ENCODE measurements around the gene ARHGAP26. TPM values are rescaled to one million over a fixed set of nuclear protein-coding genes. Genes with fewer than 3 reads are reported as not detected.

ARHGAP26 gene
- polyA plus RNA-seq, 3 donors: 26.5 to 56.8 (median 28.7) TPM

DNA sequence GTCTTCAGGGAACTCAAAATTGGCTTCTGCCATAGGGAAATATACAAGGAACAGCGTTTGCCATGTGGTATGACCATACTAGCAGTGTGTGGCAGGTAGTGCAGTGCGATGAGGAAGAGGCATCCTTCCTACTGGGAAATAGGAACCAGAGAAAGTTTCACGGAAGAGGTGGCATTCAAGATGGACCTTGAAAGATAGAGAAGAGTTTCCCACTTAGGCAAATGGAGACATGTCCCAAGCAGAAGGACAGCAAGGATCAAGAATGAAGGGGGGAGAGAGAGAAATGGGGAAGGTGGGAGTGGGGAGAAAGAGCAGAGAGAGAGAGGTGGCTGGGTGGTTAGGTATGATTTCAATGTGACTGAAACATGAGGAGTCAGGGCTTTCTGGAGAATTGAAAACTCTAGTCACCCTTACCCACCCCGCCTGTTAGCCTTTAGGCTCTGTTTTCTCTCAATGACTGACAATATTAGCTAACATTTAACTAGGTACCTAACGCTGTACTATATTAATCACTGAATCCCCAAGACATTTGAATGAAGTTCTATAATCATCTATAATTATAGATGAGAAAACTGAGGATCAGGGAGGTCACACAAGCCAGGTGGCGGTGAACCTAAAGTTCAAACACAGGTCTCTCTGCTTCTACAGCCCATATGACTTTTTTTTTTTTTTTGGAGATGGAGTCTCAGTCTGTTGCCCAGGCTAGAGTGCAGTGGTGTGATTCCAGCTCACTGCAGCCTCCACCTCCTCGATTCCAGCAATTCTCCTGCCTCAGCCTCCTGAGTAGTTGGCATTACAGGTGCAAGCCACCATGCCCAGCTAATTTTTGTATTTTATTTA, 462.0 kb downstream of the ARHGAP26 start:
- Mint-ChIP-seq H3K36me3 (peaks cover 0 to 3% of the 10 kb centered on the region in 2 donors), H3K27ac (peak overlapping the region in 1 of 7 donors; percentile 13), H3K27me3 (ENCODE audit: low read depth in 3 of 3) (no peaks in the 10 kb centered on the region), H3K9me3 (peaks cover 0 to 3% (median 0%) of the 10 kb centered on the region in 7 donors), H3K4me1 (peaks cover 18% of the 10 kb centered on the region), H3K4me3 (no peak overlapping the region)
- Histone ChIP-seq H3K27me3 (ENCODE audit: control insufficient read depth in 2 of 2, insufficient read depth in 2 of 2, low read length in 2 of 2) (no peaks in the 10 kb centered on the region), H3K4me2 (replicated peaks; ENCODE audit: extremely low read depth, low read length, poor library complexity, severe bottlenecking) (no peak overlapping the region), H3K9ac (ENCODE audit: insufficient read depth, low read length, poor library complexity, severe bottlenecking) (no peak overlapping the region), H3K4me1 (ENCODE audit: control insufficient read depth in 1 of 2, insufficient read depth in 2 of 2, low read length in 2 of 2) (peaks cover 0 to 7% of the 10 kb centered on the region in 2 donors), H3K9me3 (replicated peaks in 1 of 2; ENCODE audit: control insufficient read depth in 1 of 2, insufficient read depth in 1 of 2, low read length in 2 of 2) (no peaks in the 10 kb centered on the region), H2AFZ (ENCODE audit: insufficient read depth, low read depth, low read length, poor library complexity, severe bottlenecking) (no peak overlapping the region), H3K27ac (ENCODE audit: low read depth in 1 of 2, low read length in 2 of 2) (no peak overlapping the region), H3K4me3 (replicated peaks in 1 of 3; ENCODE audit: low read depth in 2 of 3, low read length in 3 of 3) (no peak overlapping the region), H3K79me2 (ENCODE audit: insufficient read depth, low read length) (no peaks in the 10 kb centered on the region), H3K36me3 (replicated peaks in 1 of 2; ENCODE audit: control insufficient read depth in 1 of 2, insufficient read depth in 2 of 2, low read length in 2 of 2) (no peaks in the 10 kb centered on the region), H4K20me1 (ENCODE audit: insufficient read depth, low read length) (peaks cover 11% of the 10 kb centered on the region)
- TF ChIP-seq CTCF (IDR thresholded peaks at IDR 0.05): no peak
- intact Hi-C loops (cut with micrococcal nuclease): no loop called here
- 100% methylated on average over 3 of the region's 7 CpGs for WGBS (ENCODE audit: insufficient coverage)
- no peak for DNase-seq

GRCh38 chr5:143233031-143233430, 462.9 kb downstream of the ARHGAP26 start:
- Mint-ChIP-seq H3K27me3 (ENCODE audit: low read depth in 3 of 3) (no peaks in the 10 kb centered on the region), H3K27ac (peak overlapping the region in 4 of 7 donors; percentile 61 to 77 (median 69)), H3K4me3 (peak overlapping the region in 1 of 2 donors; percentile 40), H3K4me1 (peaks cover 18% of the 10 kb centered on the region), H3K36me3 (no peaks in the 10 kb centered on the region), H3K9me3 (peaks cover 0 to 3% (median 0%) of the 10 kb centered on the region in 7 donors)
- Histone ChIP-seq H3K79me2 (ENCODE audit: insufficient read depth, low read length) (no peaks in the 10 kb centered on the region), H3K4me1 (ENCODE audit: control insufficient read depth in 1 of 2, insufficient read depth in 2 of 2, low read length in 2 of 2) (peaks cover 0 to 7% of the 10 kb centered on the region in 2 donors), H3K9ac (ENCODE audit: insufficient read depth, low read length, poor library complexity, severe bottlenecking) (no peak overlapping the region), H4K20me1 (ENCODE audit: insufficient read depth, low read length) (peaks cover 11% of the 10 kb centered on the region), H3K27ac (ENCODE audit: low read depth in 1 of 2, low read length in 2 of 2) (no peak overlapping the region), H2AFZ (ENCODE audit: insufficient read depth, low read depth, low read length, poor library complexity, severe bottlenecking) (no peak overlapping the region), H3K27me3 (ENCODE audit: control insufficient read depth in 2 of 2, insufficient read depth in 2 of 2, low read length in 2 of 2) (no peaks in the 10 kb centered on the region), H3K4me3 (replicated peaks in 1 of 3; ENCODE audit: low read depth in 2 of 3, low read length in 3 of 3) (no peak overlapping the region), H3K4me2 (replicated peaks; ENCODE audit: extremely low read depth, low read length, poor library complexity, severe bottlenecking) (no peak overlapping the region), H3K9me3 (replicated peaks in 1 of 2; ENCODE audit: control insufficient read depth in 1 of 2, insufficient read depth in 1 of 2, low read length in 2 of 2) (no peaks in the 10 kb centered on the region), H3K36me3 (replicated peaks in 1 of 2; ENCODE audit: control insufficient read depth in 1 of 2, insufficient read depth in 2 of 2, low read length in 2 of 2) (no peaks in the 10 kb centered on the region)
- intact Hi-C loops (cut with micrococcal nuclease): no loop called here
- WGBS (ENCODE audit: insufficient coverage): 10% methylated on average over 2 of the region's 2 CpGs
- peak in 1 of 3 donors; percentile 43 for DNase-seq
- TF ChIP-seq CTCF (IDR thresholded peaks at IDR 0.05): no peak
